Esophagus muscularis mucosa (tissue), 4 donors: Measurements from ENCODE around the gene OTOS. TPM values are rescaled to one million over a fixed set of nuclear protein-coding genes. Genes with fewer than 3 reads are reported as not detected.

ENCODE experiments used
- DNase-seq: peaks from one replicate; pipeline ENCODE4 v3.0.0-alpha.2; 2017; ENCODE audit errors: extremely low spot score
- H3K27ac ChIP-seq, 4 donors: fragments of 200-600 bp; sonication (generic); replicated peaks in 1 of 4; 1 replicate in 3 of 4; 2 replicates in 1 of 4; pipeline ENCODE4 v1.5.1; 2016 to 2019; ENCODE audit warnings: mild to moderate bottlenecking in 1 of 4
- H3K27me3 ChIP-seq, 4 donors: fragments of 200-600 bp; sonication (generic); one replicate each; pipeline versions ENCODE4 v1.5.1 to v1.6.0; 2016 to 2019
- H3K36me3 ChIP-seq, 4 donors: fragments of 200-600 bp; sonication (generic); one replicate each; pipeline ENCODE4 v1.5.1; 2016 to 2019
- H3K4me1 ChIP-seq, 4 donors: fragments of 200-600 bp; sonication (generic); one replicate each; pipeline ENCODE4 v1.5.1; 2016 to 2019
- H3K4me3 ChIP-seq, 4 donors: fragments of 200-600 bp; sonication (generic); 1 replicate in 2 of 4; 2 replicates in 2 of 4; pipeline ENCODE4 v1.5.1; 2016 to 2019; ENCODE audit warnings: mild to moderate bottlenecking in 4 of 4, moderate library complexity in 1 of 4
- H3K9me3 ChIP-seq, 4 donors: fragments of 200-600 bp; sonication (generic); 1 replicate in 3 of 4; 2 replicates in 1 of 4; pipeline ENCODE4 v1.5.1; 2016 to 2019
- CTCF ChIP-seq, 3 experiments: fragments of 200-600 bp in 2 of 3; fragments of 450-650 bp in 1 of 3; sonication (generic) in 2 of 3; IDR thresholded peaks; one replicate each; pipeline ENCODE4 v1.5.1; 2017 to 2019; ENCODE audit warnings: antibody characterized with exemption in 3 of 3, mild to moderate bottlenecking in 2 of 3, moderate library complexity in 1 of 3
- EP300 ChIP-seq: sonication (generic); formaldehyde crosslinking; IDR thresholded peaks from one replicate; pipeline ENCODE4 v1.6.1; 2017; ENCODE audit warnings: antibody characterized with exemption
- POLR2A ChIP-seq: fragments of 450-650 bp; IDR thresholded peaks from one replicate; pipeline ENCODE4 v1.6.1; 2017; ENCODE audit warnings: antibody characterized with exemption, moderate library complexity, mild to moderate bottlenecking, low read depth
- POLR2AphosphoS5 ChIP-seq, 2 donors: sonication (generic); formaldehyde crosslinking; IDR thresholded peaks; one replicate each; pipeline ENCODE4 v1.6.1; 2017; ENCODE audit warnings: antibody characterized with exemption in 2 of 2
- WGBS: methylation state at CpG from one replicate; pipeline ENCODE4 v1.1.5; 2018; 5-methylcytosine and 5-hydroxymethylcytosine counted together
- intact Hi-C: fragments of 100-400 bp; cut with DNase I; formaldehyde crosslinking; loops from one replicate; pipeline ENCODE4 v1.15.1; 2023
- total RNA-seq, 4 donors: library from RNA; depleted of rRNA; stranded (reverse); fragments of >200 nt; gene quantifications; one replicate each; pipeline versions ENCODE4 v1.1.0 to v1.2.1, GENCODE V29; 2016

The OTOS gene
- total RNA-seq, 4 donors from 2014 or later: not detected

GRCh38 chr2:240130393-240131195, 9.9 kb downstream of the OTOS start:
- Histone ChIP-seq H3K4me1 (peaks cover 10 to 18% (median 14%) of the 10 kb centered on the region in 4 donors), H3K9me3 (no peaks in the 10 kb centered on the region), H3K36me3 (peaks cover 59 to 84% (median 72%) of the 10 kb centered on the region in 4 donors), H3K4me3 (no peak overlapping the region), H3K27ac (no peak overlapping the region), H3K27me3 (no peaks in the 10 kb centered on the region)
- WGBS: 88% methylated on average over 23 of the region's 23 CpGs
- intact Hi-C loops: no loop called here
- no peak for TF ChIP-seq EP300
- TF ChIP-seq CTCF (IDR thresholded peaks at IDR 0.05): no peak
- TF ChIP-seq POLR2AphosphoS5 (IDR thresholded peaks at IDR 0.05): no peak
- no peak for TF ChIP-seq POLR2A
- no peak for DNase-seq

GRCh38 chr2:240129731-240130392, 10.6 kb downstream of the OTOS start:
- WGBS: 94% methylated on average over 20 of the region's 22 CpGs
- peaks cover 3 to 10% (median 6%) of the 10 kb centered on the region in 4 donors for H3K4me1 ChIP-seq
- intact Hi-C loops: no loop called here
- no peak for DNase-seq
- H3K27ac ChIP-seq: no peak overlapping the region
- no peaks in the 10 kb centered on the region for H3K27me3 ChIP-seq
- no peaks in the 10 kb centered on the region for H3K9me3 ChIP-seq
- H3K36me3 ChIP-seq: peaks cover 59 to 85% (median 72%) of the 10 kb centered on the region in 4 donors
- no peak for TF ChIP-seq CTCF (IDR thresholded peaks at IDR 0.05)
- no peak for TF ChIP-seq POLR2AphosphoS5 (IDR thresholded peaks at IDR 0.05)
- no peak for TF ChIP-seq EP300
- TF ChIP-seq POLR2A: no peak
- H3K4me3 ChIP-seq: no peak overlapping the region

GRCh38 chr2:240129311-240129710, 11.1 kb downstream of the OTOS start:
- intact Hi-C loops: no loop called here
- TF ChIP-seq EP300 (no peak), POLR2A (no peak), POLR2AphosphoS5 (IDR thresholded peaks at IDR 0.05) (no peak), CTCF (IDR thresholded peaks at IDR 0.05) (no peak)
- peaks cover 59 to 85% (median 72%) of the 10 kb centered on the region in 4 donors for H3K36me3 ChIP-seq
- H3K27me3 ChIP-seq: no peaks in the 10 kb centered on the region
- DNase-seq: no peak
- H3K4me3 ChIP-seq: no peak overlapping the region
- WGBS: 96% methylated on average over 3 of the region's 7 CpGs
- no peaks in the 10 kb centered on the region for H3K9me3 ChIP-seq
- H3K4me1 ChIP-seq: peaks cover 0 to 5% (median under 1%) of the 10 kb centered on the region in 4 donors
- no peak overlapping the region for H3K27ac ChIP-seq

- DNase-seq: no peak
- no peaks in the 10 kb centered on the region for H3K27me3 ChIP-seq
- H3K36me3 ChIP-seq: peaks cover 58 to 81% (median 71%) of the 10 kb centered on the region in 4 donors
- H3K9me3 ChIP-seq: no peaks in the 10 kb centered on the region
- H3K4me1 ChIP-seq: no peaks in the 10 kb centered on the region
- intact Hi-C loops: no loop called here
- 77% methylated on average over 12 of the region's 12 CpGs for WGBS
- no peak overlapping the region for H3K4me3 ChIP-seq
- H3K27ac ChIP-seq: no peak overlapping the region
- TF ChIP-seq CTCF (IDR thresholded peaks at IDR 0.05) (no peak), POLR2A (no peak), EP300 (no peak), POLR2AphosphoS5 (IDR thresholded peaks at IDR 0.05) (no peak)
Observed at GRCh38 chr2:240128608-240129145, 11.8 kb downstream of the OTOS start.
